Measurements from ENCODE around the gene PHF1.

DNA sequence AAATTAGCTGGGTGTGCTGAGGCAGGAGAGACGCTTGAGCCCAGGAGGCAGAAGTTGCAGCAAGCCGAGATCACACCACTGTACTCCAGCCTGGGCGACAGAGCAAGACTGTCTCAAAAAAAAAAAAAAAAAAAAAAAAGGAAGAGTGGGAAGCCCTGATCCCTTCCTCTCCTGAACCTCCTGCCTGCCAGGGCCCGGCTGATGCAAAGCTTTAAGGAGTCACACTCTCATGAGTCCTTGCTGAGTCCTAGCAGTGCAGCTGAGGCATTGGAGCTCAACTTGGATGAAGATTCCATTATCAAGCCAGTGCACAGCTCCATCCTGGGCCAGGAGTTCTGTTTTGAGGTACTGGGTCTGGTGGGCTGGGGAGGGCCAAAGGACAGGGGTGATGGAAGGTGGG is 24.1 kb downstream of the PHF1 start:
- TF ChIP-seq, protein P1, sequence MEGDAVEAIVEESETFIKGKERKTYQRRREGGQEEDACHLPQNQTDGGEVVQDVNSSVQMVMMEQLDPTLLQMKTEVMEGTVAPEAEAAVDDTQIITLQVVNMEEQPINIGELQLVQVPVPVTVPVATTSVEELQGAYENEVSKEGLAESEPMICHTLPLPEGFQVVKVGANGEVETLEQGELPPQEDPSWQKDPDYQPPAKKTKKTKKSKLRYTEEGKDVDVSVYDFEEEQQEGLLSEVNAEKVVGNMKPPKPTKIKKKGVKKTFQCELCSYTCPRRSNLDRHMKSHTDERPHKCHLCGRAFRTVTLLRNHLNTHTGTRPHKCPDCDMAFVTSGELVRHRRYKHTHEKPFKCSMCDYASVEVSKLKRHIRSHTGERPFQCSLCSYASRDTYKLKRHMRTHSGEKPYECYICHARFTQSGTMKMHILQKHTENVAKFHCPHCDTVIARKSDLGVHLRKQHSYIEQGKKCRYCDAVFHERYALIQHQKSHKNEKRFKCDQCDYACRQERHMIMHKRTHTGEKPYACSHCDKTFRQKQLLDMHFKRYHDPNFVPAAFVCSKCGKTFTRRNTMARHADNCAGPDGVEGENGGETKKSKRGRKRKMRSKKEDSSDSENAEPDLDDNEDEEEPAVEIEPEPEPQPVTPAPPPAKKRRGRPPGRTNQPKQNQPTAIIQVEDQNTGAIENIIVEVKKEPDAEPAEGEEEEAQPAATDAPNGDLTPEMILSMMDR (IDR thresholded peaks at IDR 0.05; ENCODE audit: low read length) = no peak
- TF ChIP-seq EZH2 (IDR thresholded peaks at IDR 0.05; ENCODE audit: borderline replicate concordance, low read length) = no peak

Measured in OCI-LY1 (cell line).